GM15510 (cell line): ENCODE data around the gene LRRC23.
A peak's percentile ranks its signal among the peaks of the same experiment; 100 is the strongest.

Source experiments
- POLR2A ChIP-seq: IDR thresholded peaks from 3 replicates; pipeline ENCODE4 v1.6.1; 2011; ENCODE audit warnings: borderline replicate concordance; ENCODE audit not compliant: insufficient read length; ENCODE audit errors: extremely low read depth

The LRRC23 gene

DNA sequence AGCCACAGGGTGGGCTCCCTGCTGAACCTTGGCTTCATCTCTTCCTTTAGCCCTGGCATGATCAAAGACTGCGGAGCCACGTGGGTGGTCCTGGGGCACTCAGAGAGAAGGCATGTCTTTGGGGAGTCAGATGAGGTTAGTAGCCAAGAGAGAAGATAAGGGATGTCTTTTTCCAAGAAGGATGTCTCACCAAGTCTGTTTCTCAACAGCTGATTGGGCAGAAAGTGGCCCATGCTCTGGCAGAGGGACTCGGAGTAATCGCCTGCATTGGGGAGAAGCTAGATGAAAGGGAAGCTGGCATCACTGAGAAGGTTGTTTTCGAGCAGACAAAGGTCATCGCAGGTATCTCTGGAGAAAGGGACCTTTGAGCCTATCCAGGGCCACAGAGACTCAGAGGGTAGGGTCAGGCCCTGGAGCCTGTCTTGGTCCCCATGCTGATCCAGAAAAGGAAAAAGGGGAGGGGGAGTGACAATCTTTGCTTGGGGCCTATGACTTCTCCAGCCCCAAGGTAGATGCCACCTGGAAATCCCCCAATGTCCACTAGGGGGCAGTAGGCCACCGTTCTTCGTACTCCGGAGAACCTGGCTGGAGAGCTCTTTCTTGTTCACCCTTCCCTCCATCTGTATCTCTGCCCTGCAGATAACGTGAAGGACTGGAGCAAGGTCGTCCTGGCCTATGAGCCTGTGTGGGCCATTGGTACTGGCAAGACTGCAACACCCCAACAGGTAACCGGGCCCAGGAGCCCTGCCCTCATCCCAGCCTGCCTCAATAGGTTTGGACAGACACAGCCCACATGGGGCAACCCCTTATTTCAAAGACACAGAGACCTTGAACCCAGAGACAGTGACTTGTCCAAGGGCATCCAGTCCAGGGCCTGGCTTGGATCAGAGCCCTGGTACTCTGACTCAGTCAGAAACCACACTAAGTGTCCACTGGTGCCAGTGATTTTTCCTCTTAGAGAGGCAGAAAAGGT is 35.3 kb upstream of the LRRC23 start:
- TF ChIP-seq POLR2A, result no peak

DNA sequence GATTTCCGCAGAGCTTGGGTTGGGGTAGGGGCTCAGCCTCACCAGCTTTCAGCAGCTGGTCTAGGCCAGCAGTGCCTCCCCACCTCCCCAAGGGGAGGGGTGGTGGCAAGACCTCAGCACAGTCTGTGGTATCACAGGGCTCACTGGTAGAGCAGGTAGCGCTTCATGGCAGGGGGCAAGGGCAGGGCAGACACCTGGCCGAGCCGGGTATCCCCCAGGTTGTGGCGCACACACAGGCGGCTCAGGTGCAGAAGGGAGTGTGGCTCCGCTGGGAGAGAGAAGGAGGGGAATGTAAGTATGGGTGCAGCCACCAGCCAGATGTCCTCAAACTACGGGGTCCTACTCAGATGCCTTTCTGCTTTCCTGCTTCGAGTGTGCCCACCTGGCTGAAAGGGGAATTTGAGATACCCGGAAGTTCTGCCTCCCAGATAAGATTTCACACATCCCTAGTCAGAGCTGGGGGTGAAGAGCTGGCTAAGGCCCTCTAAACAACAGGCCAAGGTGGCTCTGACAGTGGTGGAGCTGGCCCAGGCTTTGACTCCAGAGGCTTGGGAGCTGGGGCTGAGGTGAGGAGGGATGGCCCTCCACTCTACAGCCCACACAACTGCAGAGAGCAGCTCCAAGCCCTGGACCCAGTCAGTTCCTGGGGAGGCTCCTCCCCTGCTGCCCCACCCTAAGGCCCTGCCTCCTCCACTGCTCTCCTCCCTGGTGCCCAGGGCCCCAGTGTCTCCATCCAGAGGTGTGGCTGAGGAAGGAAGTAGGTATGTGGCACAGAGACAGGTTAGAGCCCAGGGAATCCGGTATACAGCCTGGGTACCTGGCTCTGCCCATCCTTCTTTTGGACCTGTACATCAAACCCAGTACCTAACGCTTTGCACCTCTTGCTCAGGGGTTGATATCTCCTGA is 33.3 kb upstream of the LRRC23 start:
- TF ChIP-seq POLR2A, result no peak

- TF ChIP-seq POLR2A, result peak; percentile 45
Observed at GRCh38 chr12:6872073-6873048, 32.3 kb upstream of the LRRC23 start.

- TF ChIP-seq POLR2A, result peak; percentile 69
Observed at GRCh38 chr12:6873094-6874014, 31.3 kb upstream of the LRRC23 start, which contains the start of gene SPSB2. Gene SPSB2 (minus strand): TSS chr12:6873303. CDS start chr12:6872901, 402 bp downstream.

DNA sequence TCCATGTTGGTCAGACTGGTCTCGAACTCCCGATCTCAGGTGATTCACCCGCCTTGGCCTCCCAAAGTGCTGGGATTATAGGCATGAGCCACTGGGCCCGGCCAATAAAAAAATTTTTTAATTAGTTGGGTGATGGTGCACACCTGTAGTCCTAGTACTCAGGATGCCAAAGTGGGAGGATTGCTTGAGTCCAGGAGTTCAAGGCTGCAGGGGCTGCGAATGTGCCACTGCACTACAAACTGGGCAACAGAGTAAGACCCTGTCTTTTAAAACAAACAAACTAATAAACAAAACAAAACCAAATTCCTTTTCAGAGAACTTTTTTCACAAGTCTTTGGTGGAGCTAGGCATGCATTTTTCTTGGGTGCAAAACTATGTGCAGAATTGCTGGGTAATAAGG is 21.4 kb upstream of the LRRC23 start:
- no peak for TF ChIP-seq POLR2A

DNA sequence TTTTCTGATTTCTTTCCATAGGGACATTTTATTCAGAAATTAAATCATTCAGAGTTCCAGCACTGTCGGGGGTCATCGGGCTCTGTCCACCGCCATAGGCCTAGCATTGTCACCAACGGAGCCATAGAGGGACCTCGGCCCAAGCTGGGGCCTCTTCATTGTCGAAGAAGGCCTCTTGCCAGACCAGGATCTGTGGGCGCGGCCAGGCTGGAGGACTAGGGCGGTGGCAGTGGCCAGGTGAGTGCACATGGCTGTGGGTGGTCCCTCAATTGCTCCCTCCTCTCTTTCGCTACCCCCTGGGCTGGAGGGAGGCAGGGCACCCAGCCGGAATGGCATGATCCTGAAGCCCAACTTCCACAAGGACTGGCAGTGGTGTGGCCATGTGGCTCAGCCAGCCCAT is 20.9 kb upstream of the LRRC23 start:
- TF ChIP-seq POLR2A, result no peak

DNA sequence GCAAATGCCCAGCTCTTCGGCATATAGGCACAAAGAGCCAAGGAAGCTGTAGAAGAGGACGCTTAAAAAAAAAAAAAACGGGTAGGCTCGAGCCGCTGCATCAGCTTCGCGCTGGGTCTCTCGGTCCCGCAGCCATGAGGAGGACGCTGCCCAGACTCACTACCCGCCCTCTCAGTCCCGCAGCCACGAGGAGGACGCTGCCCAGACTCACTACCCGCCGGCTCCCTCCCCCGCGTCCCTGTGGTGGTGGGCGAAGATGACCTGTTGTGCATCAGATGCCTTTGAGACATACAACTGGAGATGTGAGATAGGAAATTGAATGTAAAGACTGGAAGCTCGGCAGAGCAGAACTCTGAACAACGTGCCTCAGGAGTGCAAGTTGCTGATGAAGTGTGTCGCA is 20.1 kb upstream of the LRRC23 start:
- no peak for TF ChIP-seq POLR2A

DNA sequence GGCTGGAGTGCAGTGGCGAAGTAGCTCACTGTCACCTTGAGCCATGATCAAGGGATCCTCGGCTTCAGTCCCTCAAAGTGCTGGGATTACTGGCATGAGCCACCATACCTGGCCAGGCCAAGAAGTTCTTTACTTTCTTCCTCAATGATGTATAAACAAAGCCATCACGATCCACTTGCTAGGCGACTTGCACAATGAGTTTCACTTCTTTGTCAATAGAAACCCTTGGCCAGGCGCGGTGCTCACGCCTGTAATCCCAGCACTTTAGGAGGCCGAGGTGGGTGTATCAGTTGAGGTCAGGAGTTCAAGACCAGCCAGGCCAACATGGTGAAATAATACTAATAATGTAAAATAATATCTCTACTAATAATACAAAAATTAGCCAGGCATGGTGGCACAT is 17.2 kb upstream of the LRRC23 start:
- no peak for TF ChIP-seq POLR2A

GRCh38 chr12:6888360-6888759 is 16.3 kb upstream of the LRRC23 start:
- no peak for TF ChIP-seq POLR2A

DNA sequence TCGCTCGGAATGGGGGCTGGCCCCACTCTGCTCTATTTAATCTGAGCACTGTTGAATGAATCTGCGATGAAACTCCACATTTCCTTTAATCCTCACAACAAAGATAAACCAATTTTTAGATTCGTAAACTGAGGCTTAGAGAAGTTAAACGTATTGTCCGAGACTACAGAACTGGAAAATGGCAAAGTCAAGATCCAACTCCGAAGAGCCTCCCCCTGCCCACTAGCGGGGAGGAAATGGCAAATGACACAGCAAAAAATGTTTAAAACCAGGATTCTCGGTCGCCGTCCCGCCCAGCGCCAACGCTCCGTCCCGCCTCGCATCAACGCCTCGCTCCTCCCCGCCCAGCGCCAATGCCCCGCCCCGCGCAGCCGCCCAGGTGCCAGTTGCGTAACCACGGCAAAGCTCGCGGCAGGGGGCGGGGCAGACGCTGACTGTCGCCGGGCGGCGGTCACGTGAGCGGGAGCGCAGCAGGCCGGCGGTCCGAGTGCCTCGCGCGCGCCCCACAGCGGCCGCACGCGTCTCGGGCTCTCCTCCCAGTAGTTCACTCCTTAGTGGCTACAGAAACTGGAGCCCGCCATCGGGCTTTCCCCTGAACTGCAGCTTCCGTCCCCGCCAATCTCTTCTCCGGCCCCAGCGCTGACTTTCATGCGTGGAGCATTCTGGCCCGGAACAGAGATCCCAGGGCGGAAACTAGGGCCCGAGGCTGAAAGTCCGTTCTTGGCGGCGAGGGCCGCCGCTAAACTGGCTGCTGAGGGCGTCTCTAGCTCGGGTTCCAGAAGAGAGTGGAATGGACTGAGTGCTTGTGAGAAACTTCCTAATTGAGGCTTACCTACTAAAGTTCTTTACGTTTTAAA is 13.6 kb upstream of the LRRC23 start:
- peak; percentile 80 for TF ChIP-seq POLR2A

DNA sequence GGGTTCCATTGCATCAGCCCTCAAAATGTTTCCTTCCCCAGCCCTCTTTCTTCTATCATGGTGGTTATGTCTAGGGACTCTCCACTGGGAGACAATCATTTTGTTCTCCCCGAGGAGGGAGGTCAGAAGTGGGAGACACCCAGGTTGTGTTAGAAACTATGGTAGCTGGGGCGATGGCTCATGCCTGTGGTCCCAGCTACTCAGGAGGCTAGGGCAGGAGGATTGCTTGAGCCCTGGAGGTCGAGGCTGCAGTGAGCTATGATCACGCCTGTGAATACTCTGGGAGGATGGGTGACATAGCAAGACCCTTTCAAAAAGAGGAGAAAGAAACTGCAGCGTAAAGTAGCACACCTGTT is 13.0 kb upstream of the LRRC23 start:
- TF ChIP-seq POLR2A, result no peak

- no peak for TF ChIP-seq POLR2A
Observed at GRCh38 chr12:6894321-6894720, 10.3 kb upstream of the LRRC23 start.
